ENCODE data around the gene RAB14. TPM values are rescaled to one million over a fixed set of nuclear protein-coding genes. Genes with fewer than 3 reads are reported as not detected.

Gene RAB14
- total and polyA plus RNA-seq, 10 of the 15 experiments (the other 5 are each of a cell fraction or from before 2014, with no cell fraction given) = 16.7 to 59.9 (median 25.4) TPM

DNA sequence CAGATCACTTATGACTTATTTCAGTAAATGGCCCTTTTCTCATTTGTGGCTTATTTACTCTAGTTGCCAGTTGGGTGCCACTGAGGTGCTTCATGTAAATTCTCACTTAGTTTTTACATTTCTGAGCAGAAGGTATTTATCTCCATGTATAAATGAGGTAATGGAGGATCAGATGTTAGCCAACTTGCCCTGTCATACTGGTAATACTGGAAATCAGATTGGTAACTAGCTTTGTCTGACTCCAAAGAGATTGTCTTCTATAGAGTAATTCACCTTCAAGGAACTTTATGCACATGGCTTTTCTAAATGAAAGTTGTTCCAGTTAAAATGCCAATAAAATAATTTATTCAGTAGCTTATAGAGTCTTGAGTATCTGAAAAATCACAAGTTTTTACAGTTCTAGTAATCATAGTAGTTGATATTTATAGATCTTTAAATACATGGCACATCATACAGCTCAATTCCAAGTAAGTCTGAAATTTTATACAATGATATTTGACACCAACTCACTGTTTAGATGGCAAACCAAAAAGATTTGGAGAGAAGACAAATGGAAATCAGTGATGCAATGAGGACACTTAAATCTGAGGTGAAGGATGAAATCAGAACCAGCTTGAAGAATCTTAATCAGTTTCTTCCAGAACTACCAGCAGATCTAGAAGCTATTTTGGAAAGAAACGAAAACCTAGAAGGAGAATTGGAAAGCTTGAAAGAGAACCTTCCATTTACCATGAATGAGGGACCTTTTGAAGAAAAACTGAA lies 28.8 kb downstream of the RAB14 start:
- RAD21 ChIA-PET (ENCODE audit: unreplicated experiment) = interaction anchor here (1.3 kb wide), 1 partner anchor 8 kb away, joined by 3 read pairs; no protein-coding TSS in a partner anchor
- Histone ChIP-seq H3K79me2 (ENCODE audit: control insufficient read depth, insufficient read depth, low read length) (no peaks in the 10 kb centered on the region), H3K9me3 (replicated peaks; ENCODE audit: control insufficient read depth, insufficient read depth, low read length) (no peaks in the 10 kb centered on the region), H3K4me3 (no peak overlapping the region), H3K36me3 (ENCODE audit: control insufficient read depth in 2 of 2, insufficient read depth in 2 of 2, low read length in 1 of 2) (peaks cover 24 to 44% of the 10 kb centered on the region in 2 experiments), H3K4me1 (ENCODE audit: control insufficient read depth, insufficient read depth, low read length) (no peaks in the 10 kb centered on the region), H2AFZ (ENCODE audit: control insufficient read depth, low read depth, low read length) (no peak overlapping the region), H3K27me3 (replicated peaks in 1 of 2; ENCODE audit: control insufficient read depth in 2 of 2, insufficient read depth in 2 of 2, low read length in 1 of 2) (no peaks in the 10 kb centered on the region), H3K27ac (ENCODE audit: control insufficient read depth, insufficient read depth) (no peak overlapping the region), H3K4me2 (ENCODE audit: control insufficient read depth, insufficient read depth) (no peak overlapping the region), H4K20me1 (ENCODE audit: control insufficient read depth, insufficient read depth) (no peaks in the 10 kb centered on the region), H3K9ac (ENCODE audit: control insufficient read depth, insufficient read depth, low read length) (no peak overlapping the region)
- CTCF ChIA-PET = interaction anchor here (0.5 to 2.6 kb wide), 5 partner anchors 13 to 168 kb away, joined by 3 to 10 read pairs (median 3); no protein-coding TSS in a partner anchor
- TF ChIP-seq RUNX3 (IDR thresholded peaks at IDR 0.05; ENCODE audit: low read length) (no peak), SIN3A (IDR thresholded peaks at IDR 0.05; ENCODE audit: low read depth, low read length) (no peak), TAF1 (IDR thresholded peaks at IDR 0.05; ENCODE audit: borderline replicate concordance, low read depth, low read length) (no peak), DPF2 (IDR thresholded peaks at IDR 0.05) (no peak), ZNF384 (IDR thresholded peaks at IDR 0.05; ENCODE audit: borderline replicate concordance, low read depth, low read length) (no peak), ZNF217 (IDR thresholded peaks at IDR 0.05) (no peak), MTA3 (IDR thresholded peaks at IDR 0.05; ENCODE audit: borderline replicate concordance, low read length) (no peak), KDM1A (IDR thresholded peaks at IDR 0.05; ENCODE audit: borderline replicate concordance) (no peak), JUND (IDR thresholded peaks at IDR 0.05; ENCODE audit: low read depth, low read length) (no peak), ETV6 (conservative IDR thresholded peaks at IDR 0.05 in 1 of 2, IDR thresholded peaks at IDR 0.05 in 1 of 2; ENCODE audit: borderline replicate concordance in 1 of 2, low read depth in 1 of 2) (no peak), RBBP5 (conservative IDR thresholded peaks at IDR 0.05) (no peak)
- TF ChIP-seq, protein P1, sequence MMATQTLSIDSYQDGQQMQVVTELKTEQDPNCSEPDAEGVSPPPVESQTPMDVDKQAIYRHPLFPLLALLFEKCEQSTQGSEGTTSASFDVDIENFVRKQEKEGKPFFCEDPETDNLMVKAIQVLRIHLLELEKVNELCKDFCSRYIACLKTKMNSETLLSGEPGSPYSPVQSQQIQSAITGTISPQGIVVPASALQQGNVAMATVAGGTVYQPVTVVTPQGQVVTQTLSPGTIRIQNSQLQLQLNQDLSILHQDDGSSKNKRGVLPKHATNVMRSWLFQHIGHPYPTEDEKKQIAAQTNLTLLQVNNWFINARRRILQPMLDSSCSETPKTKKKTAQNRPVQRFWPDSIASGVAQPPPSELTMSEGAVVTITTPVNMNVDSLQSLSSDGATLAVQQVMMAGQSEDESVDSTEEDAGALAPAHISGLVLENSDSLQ (IDR thresholded peaks at IDR 0.05) = no peak
- no peak for DNase-seq (ENCODE audit: low read depth, low spot score)
- intact Hi-C loops (cut with micrococcal nuclease; ENCODE audit: unreplicated experiment) = no loop called here
- SMC1A ChIA-PET (ENCODE audit: uncharacterized antibody, unreplicated experiment) = interaction anchor here (0.8 to 1.6 kb wide), 6 partner anchors 13 to 265 kb away, joined by 3 to 4 read pairs (median 3); no protein-coding TSS in a partner anchor
- no TSS peak for BruUV-seq (replicated peaks)
- POLR2A ChIA-PET = interaction anchor here (1.8 kb wide), 1 partner anchor 14 kb away, joined by 6 read pairs; no protein-coding TSS in a partner anchor
- ATAC-seq = no peak
- no peak for FAIRE-seq
- WGBS (ENCODE audit: insufficient coverage, insufficient replicate concordance, low lambda C conversion rate, missing lambda C conversion rate) = 86% methylated on average over 1 of the region's 1 CpG
- in situ Hi-C loops (cut with MboI) = no loop called here
